PFSK-1 (cell line): Measurements from ENCODE around the gene GIPC2.

Experiments
- FOXP2 ChIP-seq: optimal IDR thresholded peaks from 2 replicates; pipeline ENCODE3; 2011; ENCODE audit warnings: borderline replicate concordance, control low read depth, inconsistent platforms; ENCODE audit not compliant: insufficient read depth; ENCODE audit errors: extremely low read length, extremely low read depth
- POLR2AphosphoS5 ChIP-seq: IDR thresholded peaks from 2 replicates; pipeline ENCODE4 v1.6.1; 2012; ENCODE audit warnings: low read depth, mild to moderate bottlenecking, control low read depth, low read length, moderate library complexity
- SIN3A ChIP-seq: IDR thresholded peaks from 2 replicates; pipeline ENCODE4 v1.6.1; 2012; ENCODE audit warnings: mild to moderate bottlenecking, low read length, moderate library complexity, borderline replicate concordance; ENCODE audit not compliant: insufficient read depth
- TAF1 ChIP-seq: IDR thresholded peaks from 2 replicates; pipeline ENCODE4 v1.6.1; 2012; ENCODE audit warnings: low read length, control low read depth, borderline replicate concordance; ENCODE audit not compliant: insufficient read depth
- TF ChIP-seq, protein P1 (sequence below), 2 experiments: IDR thresholded peaks; 2 replicates each; pipeline versions ENCODE4 v1.6.1 to v1.8.0; 2011 to 2012; ENCODE audit warnings: low read depth in 2 of 2, low read length in 2 of 2, control low read depth in 1 of 2, inconsistent platforms in 1 of 2, mild to moderate bottlenecking in 1 of 2, moderate library complexity in 1 of 2; ENCODE audit not compliant: insufficient read depth in 1 of 2

GIPC2 gene

DNA sequence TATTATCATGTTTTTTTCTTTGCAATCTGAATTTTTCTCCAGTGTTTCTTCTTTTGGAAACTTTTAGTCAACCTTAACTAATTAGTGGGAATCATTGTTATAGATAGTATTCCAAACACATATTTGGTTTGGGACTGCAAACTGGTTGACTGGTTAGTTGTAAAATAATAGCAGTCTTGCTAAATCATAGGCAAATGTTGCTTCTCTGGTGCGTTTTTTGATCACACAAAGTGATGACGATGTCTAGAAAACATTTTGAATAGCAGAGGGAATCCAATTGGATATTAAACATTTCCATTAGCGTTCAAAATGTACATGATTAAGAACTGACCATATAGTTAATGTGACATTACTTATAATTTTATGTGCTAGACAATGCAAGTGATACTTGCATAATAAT, 36.5 kb upstream of the GIPC2 start:
- TF ChIP-seq SIN3A (no peak), POLR2AphosphoS5 (no peak)

DNA sequence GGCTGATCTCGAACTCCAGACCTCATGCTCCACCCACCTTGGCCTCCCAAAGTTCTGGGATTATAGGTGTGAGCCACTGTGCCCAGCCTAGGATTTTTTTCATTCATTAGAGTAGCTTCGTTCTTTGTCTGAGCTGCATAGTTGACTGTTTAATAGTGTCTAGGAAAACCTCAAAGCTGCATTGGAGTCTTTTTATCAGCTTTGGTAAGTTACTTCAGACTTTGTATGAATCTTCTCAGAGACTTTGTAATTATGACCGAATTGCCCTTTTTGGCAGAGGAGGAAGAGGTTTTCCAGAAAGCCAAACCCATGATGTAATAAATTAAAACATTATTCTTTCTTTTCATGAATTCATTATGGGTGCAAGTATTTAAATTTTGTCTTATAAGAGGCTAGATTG, 35.9 kb upstream of the GIPC2 start:
- TF ChIP-seq TAF1 (no peak), POLR2AphosphoS5 (no peak), FOXP2 (no peak), SIN3A (no peak)
- TF ChIP-seq, protein P1, sequence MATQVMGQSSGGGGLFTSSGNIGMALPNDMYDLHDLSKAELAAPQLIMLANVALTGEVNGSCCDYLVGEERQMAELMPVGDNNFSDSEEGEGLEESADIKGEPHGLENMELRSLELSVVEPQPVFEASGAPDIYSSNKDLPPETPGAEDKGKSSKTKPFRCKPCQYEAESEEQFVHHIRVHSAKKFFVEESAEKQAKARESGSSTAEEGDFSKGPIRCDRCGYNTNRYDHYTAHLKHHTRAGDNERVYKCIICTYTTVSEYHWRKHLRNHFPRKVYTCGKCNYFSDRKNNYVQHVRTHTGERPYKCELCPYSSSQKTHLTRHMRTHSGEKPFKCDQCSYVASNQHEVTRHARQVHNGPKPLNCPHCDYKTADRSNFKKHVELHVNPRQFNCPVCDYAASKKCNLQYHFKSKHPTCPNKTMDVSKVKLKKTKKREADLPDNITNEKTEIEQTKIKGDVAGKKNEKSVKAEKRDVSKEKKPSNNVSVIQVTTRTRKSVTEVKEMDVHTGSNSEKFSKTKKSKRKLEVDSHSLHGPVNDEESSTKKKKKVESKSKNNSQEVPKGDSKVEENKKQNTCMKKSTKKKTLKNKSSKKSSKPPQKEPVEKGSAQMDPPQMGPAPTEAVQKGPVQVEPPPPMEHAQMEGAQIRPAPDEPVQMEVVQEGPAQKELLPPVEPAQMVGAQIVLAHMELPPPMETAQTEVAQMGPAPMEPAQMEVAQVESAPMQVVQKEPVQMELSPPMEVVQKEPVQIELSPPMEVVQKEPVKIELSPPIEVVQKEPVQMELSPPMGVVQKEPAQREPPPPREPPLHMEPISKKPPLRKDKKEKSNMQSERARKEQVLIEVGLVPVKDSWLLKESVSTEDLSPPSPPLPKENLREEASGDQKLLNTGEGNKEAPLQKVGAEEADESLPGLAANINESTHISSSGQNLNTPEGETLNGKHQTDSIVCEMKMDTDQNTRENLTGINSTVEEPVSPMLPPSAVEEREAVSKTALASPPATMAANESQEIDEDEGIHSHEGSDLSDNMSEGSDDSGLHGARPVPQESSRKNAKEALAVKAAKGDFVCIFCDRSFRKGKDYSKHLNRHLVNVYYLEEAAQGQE (IDR thresholded peaks at IDR 0.05; ENCODE audit: insufficient read depth in 1 of 2, low read depth in 2 of 2, low read length in 2 of 2): no peak

DNA sequence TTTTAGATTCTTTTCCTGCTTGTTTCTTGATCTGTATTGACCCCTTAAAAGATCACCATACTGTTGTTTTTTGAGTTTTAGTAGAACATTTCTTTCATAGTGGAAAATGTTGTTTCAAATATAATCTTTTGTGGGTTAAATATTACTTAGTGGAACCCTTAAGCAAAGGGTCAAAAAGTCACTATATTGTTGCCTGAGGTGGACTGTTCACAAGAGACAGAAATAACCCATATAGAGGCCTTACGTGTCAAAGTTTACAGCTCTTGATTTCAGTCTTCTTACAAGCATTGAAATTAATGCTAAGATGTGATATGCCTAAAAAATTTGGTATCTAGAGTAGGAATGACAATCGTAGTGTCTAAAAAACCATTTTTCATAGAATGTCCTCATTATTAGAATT, 34.7 kb upstream of the GIPC2 start:
- TF ChIP-seq TAF1: no peak
- TF ChIP-seq FOXP2: no peak
- TF ChIP-seq SIN3A: no peak
- TF ChIP-seq, protein P1 (IDR thresholded peaks at IDR 0.05; ENCODE audit: insufficient read depth in 1 of 2, low read depth in 2 of 2, low read length in 2 of 2): no peak
- TF ChIP-seq POLR2AphosphoS5: no peak

DNA sequence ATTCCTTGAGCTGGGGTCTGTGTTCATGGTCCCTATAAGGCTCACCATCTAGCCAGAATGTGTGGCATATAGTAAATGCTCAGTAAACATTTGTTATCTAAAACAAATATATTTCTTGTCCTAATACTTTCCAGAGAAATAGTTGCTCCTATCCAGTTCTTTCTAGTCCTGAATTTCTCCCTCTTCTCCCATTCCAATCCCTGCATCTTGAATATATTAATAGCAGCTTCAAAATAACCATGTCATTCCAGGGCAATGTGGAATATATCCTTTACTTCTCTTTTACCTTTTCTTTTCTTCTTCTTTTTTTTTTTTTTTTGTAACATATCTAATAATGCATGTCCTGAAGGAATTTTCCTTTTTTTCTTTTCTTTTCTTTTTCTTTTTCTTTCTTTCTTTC, 30.6 kb upstream of the GIPC2 start:
- no peak for TF ChIP-seq SIN3A
- TF ChIP-seq, protein P1 (IDR thresholded peaks at IDR 0.05; ENCODE audit: insufficient read depth in 1 of 2, low read depth in 2 of 2, low read length in 2 of 2): no peak
- no peak for TF ChIP-seq TAF1
- no peak for TF ChIP-seq POLR2AphosphoS5
- no peak for TF ChIP-seq FOXP2

DNA sequence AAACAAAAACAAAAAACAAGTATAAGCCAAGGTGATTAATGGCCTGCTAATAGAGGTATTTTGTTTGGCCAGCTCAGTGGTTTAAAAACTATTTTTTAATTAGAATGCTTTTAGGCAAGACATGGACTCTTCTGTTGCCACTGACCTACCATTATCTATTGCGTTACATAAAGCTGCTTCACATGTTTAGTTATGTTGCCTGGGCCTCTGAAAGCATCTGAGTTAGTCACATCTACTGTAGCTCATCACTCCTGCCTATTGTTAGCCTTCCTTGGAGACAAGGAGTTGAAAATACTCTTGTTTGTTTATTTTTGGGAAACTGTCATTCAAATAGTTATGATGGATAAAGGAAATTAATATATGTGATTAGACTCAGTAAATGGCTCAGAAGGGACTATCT, 26.7 kb upstream of the GIPC2 start:
- TF ChIP-seq SIN3A: no peak
- no peak for TF ChIP-seq TAF1
- TF ChIP-seq POLR2AphosphoS5: no peak

DNA sequence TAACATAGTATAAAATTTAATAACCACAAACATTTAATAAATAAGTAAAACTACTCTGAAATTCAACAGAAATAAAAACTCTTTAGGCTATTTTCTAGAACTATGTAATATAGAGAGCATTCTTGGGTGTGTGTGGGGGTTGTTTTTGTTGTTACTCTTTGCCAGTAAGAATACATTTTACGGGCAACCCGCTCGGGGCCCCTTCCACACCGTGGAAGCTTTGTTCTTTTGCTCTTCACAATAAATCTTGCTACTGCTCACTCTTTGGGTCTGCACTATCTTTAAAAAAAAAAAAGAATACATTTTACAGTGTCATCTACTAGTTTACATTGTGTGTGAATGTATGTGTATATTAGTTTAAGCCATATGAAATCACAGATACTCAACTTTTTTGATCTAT, 16.0 kb upstream of the GIPC2 start:
- TF ChIP-seq FOXP2 (no peak), SIN3A (no peak), POLR2AphosphoS5 (no peak), TAF1 (no peak)
- TF ChIP-seq, protein P1 (IDR thresholded peaks at IDR 0.05; ENCODE audit: insufficient read depth in 1 of 2, low read depth in 2 of 2, low read length in 2 of 2): no peak
